H9 (cell line): ENCODE data around the gene HTR7. TPM values are rescaled to one million over a fixed set of nuclear protein-coding genes. Genes with fewer than 3 reads are reported as not detected.

ENCODE experiments used
- DNase-seq: peaks from one replicate; pipeline ENCODE4 v3.0.0-alpha.2; 2017
- H2AFZ ChIP-seq: one replicate; pipeline ENCODE4 v1.6.1; 2013; ENCODE audit warnings: mild to moderate bottlenecking, low read length, control low read depth, moderate library complexity
- H2AK5ac ChIP-seq: 2 replicates; pipeline ENCODE4 v1.6.1; 2013; ENCODE audit warnings: low read length, control low read depth, mixed read lengths; ENCODE audit not compliant: insufficient read length
- H2BK120ac ChIP-seq: one replicate; pipeline ENCODE4 v1.6.1; 2013; ENCODE audit warnings: low read depth, mild to moderate bottlenecking, low read length, control low read depth, inconsistent platforms; ENCODE audit not compliant: poor library complexity, severe bottlenecking
- H2BK12ac ChIP-seq: 2 replicates; pipeline ENCODE4 v1.6.1; 2013; ENCODE audit warnings: low read length, control low read depth, mixed read lengths, low read depth; ENCODE audit not compliant: insufficient read length
- H2BK15ac ChIP-seq: 2 replicates; pipeline ENCODE4 v1.6.1; 2013; ENCODE audit warnings: low read depth, low read length, control low read depth
- H2BK20ac ChIP-seq: one replicate; pipeline ENCODE4 v1.6.1; 2013; ENCODE audit warnings: low read depth, mild to moderate bottlenecking, low read length, control low read depth, inconsistent platforms; ENCODE audit not compliant: poor library complexity, severe bottlenecking
- H2BK5ac ChIP-seq: 2 replicates; pipeline ENCODE4 v1.6.1; 2013; ENCODE audit warnings: low read length, control low read depth, mixed read lengths; ENCODE audit not compliant: insufficient read length
- H3K14ac ChIP-seq: 2 replicates; pipeline ENCODE4 v1.6.1; 2013; ENCODE audit warnings: low read length, control low read depth; ENCODE audit not compliant: insufficient read depth
- H3K18ac ChIP-seq: 2 replicates; pipeline ENCODE4 v1.6.1; 2013; ENCODE audit warnings: low read depth, mild to moderate bottlenecking, mixed read lengths, low read length, control low read depth; ENCODE audit not compliant: insufficient read length
- H3K23ac ChIP-seq: 2 replicates; pipeline ENCODE4 v1.6.1; 2013; ENCODE audit warnings: low read length, control low read depth, mixed read lengths, low read depth; ENCODE audit not compliant: insufficient read length
- H3K23me2 ChIP-seq: 2 replicates; pipeline ENCODE4 v1.6.1; 2013; ENCODE audit warnings: low read depth, mild to moderate bottlenecking, mixed read lengths, low read length, control low read depth; ENCODE audit not compliant: insufficient read length, poor library complexity, severe bottlenecking
- H3K27ac ChIP-seq: 2 replicates; pipeline ENCODE4 v1.5.1; 2013; ENCODE audit warnings: low read length, control low read depth, mixed read lengths, low read depth; ENCODE audit not compliant: insufficient read length
- H3K27me3 ChIP-seq: 2 replicates; pipeline ENCODE4 v1.6.1; 2013; ENCODE audit warnings: low read length, control low read depth, inconsistent platforms; ENCODE audit not compliant: insufficient read depth
- H3K4ac ChIP-seq: 2 replicates; pipeline ENCODE4 v1.6.1; 2013; ENCODE audit warnings: low read depth, mild to moderate bottlenecking, control low read depth, inconsistent platforms, low read length, moderate library complexity
- H3K4me1 ChIP-seq: 2 replicates; pipeline ENCODE4 v1.6.1; 2013; ENCODE audit warnings: low read length, control low read depth, inconsistent platforms; ENCODE audit not compliant: insufficient read depth
- H3K4me2 ChIP-seq: 2 replicates; pipeline ENCODE4 v1.6.1; 2013; ENCODE audit warnings: low read length, control low read depth, mixed read lengths; ENCODE audit not compliant: insufficient read length, insufficient read depth
- H3K56ac ChIP-seq: 2 replicates; pipeline ENCODE4 v1.6.1; 2013; ENCODE audit warnings: low read depth, mild to moderate bottlenecking, mixed read lengths, low read length, control low read depth; ENCODE audit not compliant: insufficient read length
- H3K79me1 ChIP-seq: 2 replicates; pipeline ENCODE4 v1.6.1; 2013; ENCODE audit warnings: low read depth, mild to moderate bottlenecking, moderate library complexity, low read length, control low read depth, inconsistent platforms; ENCODE audit not compliant: insufficient read depth, poor library complexity, severe bottlenecking
- H3K79me2 ChIP-seq: 2 replicates; pipeline ENCODE4 v1.6.1; 2013; ENCODE audit warnings: low read length, control low read depth, inconsistent platforms; ENCODE audit not compliant: insufficient read depth
- H3K9ac ChIP-seq: 2 replicates; pipeline ENCODE4 v1.6.1; 2013; ENCODE audit warnings: low read length, control low read depth, mixed read lengths; ENCODE audit not compliant: insufficient read length; ENCODE audit errors: extremely low read depth
- H3K9me3 ChIP-seq: one replicate; pipeline ENCODE4 v1.6.1; 2013; ENCODE audit warnings: low read depth, low read length, inconsistent platforms; ENCODE audit not compliant: control insufficient read depth
- H3T11ph ChIP-seq: one replicate; pipeline ENCODE4 v1.6.1; 2013; ENCODE audit warnings: mild to moderate bottlenecking, low read length, control low read depth, inconsistent platforms
- H4K20me1 ChIP-seq: one replicate; pipeline ENCODE4 v1.6.1; 2013; ENCODE audit not compliant: control insufficient read depth, insufficient read length, insufficient read depth
- H4K5ac ChIP-seq: 2 replicates; pipeline ENCODE4 v1.6.1; 2013; ENCODE audit warnings: low read depth, mild to moderate bottlenecking, mixed read lengths, low read length, control low read depth; ENCODE audit not compliant: insufficient read length
- H4K8ac ChIP-seq: replicated peaks from 2 replicates; pipeline ENCODE4 v1.6.1; 2013; ENCODE audit warnings: low read length, control low read depth, mixed read lengths, low read depth; ENCODE audit not compliant: insufficient read length
- H4K91ac ChIP-seq: 2 replicates; pipeline ENCODE4 v1.6.1; 2013; ENCODE audit warnings: low read depth, mild to moderate bottlenecking, moderate library complexity, mixed read lengths, low read length, control low read depth; ENCODE audit not compliant: insufficient read length
- H3K27ac Mint-ChIP-seq, 3 experiments: 2 replicates in 2 of 3; 3 replicates in 1 of 3; pipeline ENCODE4 v1.8.0; 2020 to 2021; ENCODE audit warnings: mixed read lengths in 3 of 3, mild to moderate bottlenecking in 1 of 3, moderate library complexity in 1 of 3
- H3K27me3 Mint-ChIP-seq: 2 replicates; pipeline ENCODE4 v1.8.0; 2021; ENCODE audit warnings: low read depth, mild to moderate bottlenecking, moderate library complexity, mixed read lengths
- H3K36me3 Mint-ChIP-seq, 3 experiments: 2 replicates in 2 of 3; 3 replicates in 1 of 3; pipeline ENCODE4 v1.8.0; 2020 to 2021; ENCODE audit warnings: low read depth in 3 of 3, mixed read lengths in 3 of 3; ENCODE audit not compliant: insufficient read depth in 1 of 3
- H3K4me1 Mint-ChIP-seq, 2 experiments: 2 replicates each; pipeline ENCODE4 v1.8.0; 2020; ENCODE audit warnings: mixed read lengths in 2 of 2
- H3K4me3 Mint-ChIP-seq, 2 experiments: 2 replicates in 1 of 2; 3 replicates in 1 of 2; pipeline ENCODE4 v1.8.0; 2020 to 2021; ENCODE audit warnings: mild to moderate bottlenecking in 2 of 2, mixed read lengths in 2 of 2, moderate library complexity in 1 of 2
- H3K9me3 Mint-ChIP-seq, 2 experiments: 2 replicates in 1 of 2; 3 replicates in 1 of 2; pipeline ENCODE4 v1.8.0; 2020; ENCODE audit warnings: mild to moderate bottlenecking in 2 of 2, mixed read lengths in 2 of 2, moderate library complexity in 1 of 2
- WGBS: extraction: QIAGEN DNeasy Blood & Tissue Kit; methylation state at CpG from one replicate; pipeline ENCODE4 v1.1.7; 2013; ENCODE audit warnings: missing lambda C conversion rate, low lambda C conversion rate, mixed read lengths; ENCODE audit not compliant: insufficient read length; ENCODE audit errors: extremely low coverage; 5-methylcytosine and 5-hydroxymethylcytosine counted together
- total RNA-seq: library from RNA; stranded (reverse); gene quantifications from 2 replicates; pipeline ENCODE4 v1.2.1, GENCODE V29; 2021
- TF ChIP-seq, protein P1 (sequence below): fragments of 200-600 bp; sonication (generic); conservative IDR thresholded peaks from 3 replicates; pipeline ENCODE4 v1.8.0; 2021; ENCODE audit warnings: antibody characterized with exemption, mild to moderate bottlenecking

Gene HTR7
- total RNA-seq, 1 experiment from 2014 or later = 21.3 TPM

DNA sequence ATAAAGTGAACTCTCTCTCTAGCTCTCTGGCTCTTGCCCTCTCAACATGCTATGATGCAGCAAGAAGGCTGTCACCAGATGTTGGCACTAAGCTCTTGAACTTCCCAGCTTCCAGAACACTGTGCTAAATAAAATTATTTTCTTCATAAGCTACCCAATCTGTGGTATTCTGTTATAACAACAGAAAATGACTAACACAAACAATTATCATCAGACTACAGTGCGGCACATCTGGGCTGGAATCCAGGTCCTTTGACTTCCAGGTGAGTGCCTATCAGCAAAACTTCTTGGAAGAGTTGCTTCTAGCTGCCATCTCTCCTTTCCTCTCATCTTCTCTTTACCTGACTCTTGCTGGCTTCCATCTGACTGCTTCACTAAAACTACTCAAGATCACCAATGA is 20.4 kb downstream of the HTR7 start:
- Histone ChIP-seq H3K56ac (no peak overlapping the region), H3K9me3 (no peaks in the 10 kb centered on the region), H2BK15ac (no peak overlapping the region), H3K4me1 (no peaks in the 10 kb centered on the region), H4K91ac (no peak overlapping the region), H2AK5ac (no peak overlapping the region), H2BK5ac (no peak overlapping the region), H2BK12ac (no peak overlapping the region), H3K9ac (no peak overlapping the region), H4K20me1 (no peaks in the 10 kb centered on the region), H4K8ac (no peak overlapping the region), H3K14ac (no peak overlapping the region), H3K79me2 (no peaks in the 10 kb centered on the region), H3K18ac (no peak overlapping the region), H4K5ac (no peak overlapping the region), H3K23me2 (no peaks in the 10 kb centered on the region), H3T11ph (no peak overlapping the region), H2AFZ (no peak overlapping the region), H3K23ac (no peak overlapping the region), H2BK20ac (no peak overlapping the region), H3K27ac (no peak overlapping the region), H3K79me1 (no peaks in the 10 kb centered on the region), H3K27me3 (no peaks in the 10 kb centered on the region), H3K4me2 (no peak overlapping the region), H2BK120ac (no peak overlapping the region), H3K4ac (no peak overlapping the region)
- H3K9me3 Mint-ChIP-seq = peaks cover 0 to 2% of the 10 kb centered on the region in 2 experiments; a peak in 1 of 5 replicates
- H3K4me1 Mint-ChIP-seq = peaks cover 0 to 5% of the 10 kb centered on the region in 2 experiments; a peak in 1 of 4 replicates
- TF ChIP-seq, protein P1, sequence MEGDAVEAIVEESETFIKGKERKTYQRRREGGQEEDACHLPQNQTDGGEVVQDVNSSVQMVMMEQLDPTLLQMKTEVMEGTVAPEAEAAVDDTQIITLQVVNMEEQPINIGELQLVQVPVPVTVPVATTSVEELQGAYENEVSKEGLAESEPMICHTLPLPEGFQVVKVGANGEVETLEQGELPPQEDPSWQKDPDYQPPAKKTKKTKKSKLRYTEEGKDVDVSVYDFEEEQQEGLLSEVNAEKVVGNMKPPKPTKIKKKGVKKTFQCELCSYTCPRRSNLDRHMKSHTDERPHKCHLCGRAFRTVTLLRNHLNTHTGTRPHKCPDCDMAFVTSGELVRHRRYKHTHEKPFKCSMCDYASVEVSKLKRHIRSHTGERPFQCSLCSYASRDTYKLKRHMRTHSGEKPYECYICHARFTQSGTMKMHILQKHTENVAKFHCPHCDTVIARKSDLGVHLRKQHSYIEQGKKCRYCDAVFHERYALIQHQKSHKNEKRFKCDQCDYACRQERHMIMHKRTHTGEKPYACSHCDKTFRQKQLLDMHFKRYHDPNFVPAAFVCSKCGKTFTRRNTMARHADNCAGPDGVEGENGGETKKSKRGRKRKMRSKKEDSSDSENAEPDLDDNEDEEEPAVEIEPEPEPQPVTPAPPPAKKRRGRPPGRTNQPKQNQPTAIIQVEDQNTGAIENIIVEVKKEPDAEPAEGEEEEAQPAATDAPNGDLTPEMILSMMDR = no peak
- H3K27ac Mint-ChIP-seq = no peak overlapping the region
- H3K27me3 Mint-ChIP-seq = peaks cover 4% of the 10 kb centered on the region
- no peak overlapping the region for H3K4me3 Mint-ChIP-seq
- H3K36me3 Mint-ChIP-seq = peaks cover 0 to 5% (median 0%) of the 10 kb centered on the region in 3 experiments; a peak in 3 of 7 replicates
- no peak for DNase-seq
- WGBS = no CpG with 5 or more reads among the region's 1 CpG
